Cardiac fibroblast (primary cell): ENCODE measurements around the gene ITPR3.

Experiments
- DNase-seq, 2 donors: peaks; one replicate each; pipeline versions ENCODE4 v3.0.0 to v3.0.0-alpha.2; 2010; ENCODE audit warnings: low read depth in 2 of 2
- H3K4me3 ChIP-seq, 2 donors: replicated peaks in 1 of 2; 1 replicate in 1 of 2; 2 replicates in 1 of 2; pipeline ENCODE4 v1.5.1; 2011; ENCODE audit warnings: low read depth in 2 of 2, low read length in 2 of 2, mild to moderate bottlenecking in 2 of 2, moderate library complexity in 1 of 2
- TF ChIP-seq, protein P1 (sequence below): IDR thresholded peaks from one replicate; pipeline ENCODE4 v1.5.1; 2011; ENCODE audit warnings: low read depth, mild to moderate bottlenecking, low read length, inconsistent platforms

The ITPR3 gene

DNA sequence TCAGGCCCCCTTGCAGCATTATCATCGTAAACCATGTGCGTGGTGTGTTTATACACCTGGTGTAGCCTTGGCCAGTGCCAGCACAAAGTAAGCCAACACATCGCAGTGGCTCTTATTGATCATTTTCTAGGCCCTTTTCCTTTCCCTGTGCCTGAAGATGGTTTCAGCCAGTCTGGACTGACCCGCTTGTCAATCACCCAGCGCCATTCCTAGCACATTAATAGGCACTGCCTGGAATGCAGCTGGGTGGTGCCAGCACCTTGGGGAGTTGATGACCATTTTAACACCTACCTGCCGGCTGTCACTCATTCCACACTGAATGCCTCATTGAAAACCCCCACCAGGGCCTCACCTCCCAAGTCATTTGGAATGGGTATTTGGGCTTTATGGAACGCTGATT is 95.3 kb downstream of the ITPR3 start:
- DNase-seq = no peak
- H3K4me3 ChIP-seq = no peak overlapping the region

GRCh38 chr6:33716890-33717632 is 95.9 kb downstream of the ITPR3 start:
- no peak overlapping the region for H3K4me3 ChIP-seq
- DNase-seq = no peak
- TF ChIP-seq, protein P1, sequence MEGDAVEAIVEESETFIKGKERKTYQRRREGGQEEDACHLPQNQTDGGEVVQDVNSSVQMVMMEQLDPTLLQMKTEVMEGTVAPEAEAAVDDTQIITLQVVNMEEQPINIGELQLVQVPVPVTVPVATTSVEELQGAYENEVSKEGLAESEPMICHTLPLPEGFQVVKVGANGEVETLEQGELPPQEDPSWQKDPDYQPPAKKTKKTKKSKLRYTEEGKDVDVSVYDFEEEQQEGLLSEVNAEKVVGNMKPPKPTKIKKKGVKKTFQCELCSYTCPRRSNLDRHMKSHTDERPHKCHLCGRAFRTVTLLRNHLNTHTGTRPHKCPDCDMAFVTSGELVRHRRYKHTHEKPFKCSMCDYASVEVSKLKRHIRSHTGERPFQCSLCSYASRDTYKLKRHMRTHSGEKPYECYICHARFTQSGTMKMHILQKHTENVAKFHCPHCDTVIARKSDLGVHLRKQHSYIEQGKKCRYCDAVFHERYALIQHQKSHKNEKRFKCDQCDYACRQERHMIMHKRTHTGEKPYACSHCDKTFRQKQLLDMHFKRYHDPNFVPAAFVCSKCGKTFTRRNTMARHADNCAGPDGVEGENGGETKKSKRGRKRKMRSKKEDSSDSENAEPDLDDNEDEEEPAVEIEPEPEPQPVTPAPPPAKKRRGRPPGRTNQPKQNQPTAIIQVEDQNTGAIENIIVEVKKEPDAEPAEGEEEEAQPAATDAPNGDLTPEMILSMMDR = no peak

More for the DNA sequence above, 95.3 kb downstream of the ITPR3 start:
- TF ChIP-seq, protein P1 = no peak

GRCh38 chr6:33717934-33718455 is 96.9 kb downstream of the ITPR3 start:
- H3K4me3 ChIP-seq = no peak overlapping the region
- DNase-seq = peak in 1 of 2 donors; percentile 36
- TF ChIP-seq, protein P1 = no peak

- TF ChIP-seq, protein P1 = no peak
- no peak overlapping the region for H3K4me3 ChIP-seq
- no peak for DNase-seq
Observed at GRCh38 chr6:33718713-33719112, 97.6 kb downstream of the ITPR3 start.

DNA sequence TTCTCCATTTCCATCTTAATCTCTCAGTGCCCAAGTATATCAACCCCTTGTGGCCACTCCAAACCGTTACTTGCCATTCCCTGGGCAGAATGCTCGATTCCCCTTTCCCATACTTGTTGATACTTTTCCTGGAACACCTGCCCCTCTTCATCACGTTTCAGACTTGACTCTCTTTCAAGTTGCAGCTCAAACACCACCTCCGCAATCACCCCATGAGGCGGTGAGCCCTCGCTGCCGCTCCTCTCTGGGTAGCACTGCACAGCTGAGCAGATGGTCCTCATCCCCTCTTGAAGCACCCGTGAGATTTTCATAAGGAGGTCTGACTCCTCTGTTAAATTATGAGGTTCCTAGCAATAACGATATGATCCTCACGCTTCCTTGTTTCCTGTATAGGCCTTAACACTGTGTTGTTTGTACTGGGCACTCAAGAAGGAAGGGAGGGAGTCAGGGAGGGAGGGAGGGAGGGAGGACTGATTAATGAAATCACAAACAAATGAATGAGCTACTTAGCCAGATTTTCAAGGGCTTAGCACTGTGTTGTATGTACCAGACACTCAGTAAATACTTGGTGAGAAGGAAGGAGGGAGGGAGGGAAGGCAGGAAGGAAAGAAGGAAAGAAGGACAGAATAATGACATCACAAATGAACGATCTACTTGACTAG is 98.3 kb downstream of the ITPR3 start:
- TF ChIP-seq, protein P1 = no peak
- no peak overlapping the region for H3K4me3 ChIP-seq
- no peak for DNase-seq

GRCh38 chr6:33720998-33721397 is 99.9 kb downstream of the ITPR3 start:
- no peak overlapping the region for H3K4me3 ChIP-seq
- DNase-seq = no peak
- TF ChIP-seq, protein P1 = no peak
